GM18858 (cell line): Measurements from ENCODE around the gene MARCHF9.

Source experiments
- ATAC-seq: cut with Tn5 transposase; IDR thresholded peaks from one replicate; pipeline ENCODE4 v1.9.1; 2021; ENCODE audit not compliant: unreplicated experiment

MARCHF9 gene

GRCh38 chr12:57795354-57795753 is 40.5 kb downstream of the MARCHF9 start:
- ATAC-seq = no peak

- no peak for ATAC-seq
Observed at GRCh38 chr12:57796996-57797395, 42.1 kb downstream of the MARCHF9 start.

- no peak for ATAC-seq
Observed at GRCh38 chr12:57797933-57798332, 43.0 kb downstream of the MARCHF9 start.

- no peak for ATAC-seq
Observed at GRCh38 chr12:57800965-57801364, 46.1 kb downstream of the MARCHF9 start.

- ATAC-seq = no peak
Observed at GRCh38 chr12:57802607-57803006, 47.7 kb downstream of the MARCHF9 start.

- ATAC-seq = no peak
Observed at GRCh38 chr12:57803319-57803893, 48.5 kb downstream of the MARCHF9 start.

- no peak for ATAC-seq
Observed at GRCh38 chr12:57806677-57807076, 51.8 kb downstream of the MARCHF9 start.

- ATAC-seq = no peak
Observed at GRCh38 chr12:57807285-57807684, 52.4 kb downstream of the MARCHF9 start.

- no peak for ATAC-seq
Observed at GRCh38 chr12:57808351-57808750, 53.4 kb downstream of the MARCHF9 start.

GRCh38 chr12:57809425-57809824 is 54.5 kb downstream of the MARCHF9 start:
- no peak for ATAC-seq
